H1 (cell line): ENCODE results near the gene LUC7L3. TPM values are rescaled to one million over a fixed set of nuclear protein-coding genes. Genes with fewer than 3 reads are reported as not detected.

Source experiments
- CTBP2 ChIP-seq: IDR thresholded peaks from 2 replicates; pipeline ENCODE4 v1.7.0; 2011; ENCODE audit warnings: borderline replicate concordance, mild to moderate bottlenecking, moderate library complexity, mixed read lengths, low read length; ENCODE audit not compliant: insufficient read depth, insufficient read length
- EZH2 ChIP-seq: fragments of 200-600 bp; sonication (generic); IDR thresholded peaks from 2 replicates; pipeline ENCODE4 v1.7.1; 2012; ENCODE audit warnings: low read depth, mild to moderate bottlenecking, moderate library complexity, low read length, inconsistent platforms; ENCODE audit not compliant: severe bottlenecking
- MAFK ChIP-seq: IDR thresholded peaks from 2 replicates; pipeline ENCODE4 v1.6.1; 2012; ENCODE audit warnings: low read depth, mild to moderate bottlenecking, improper control_type of control experiment, low read length
- NRF1 ChIP-seq: IDR thresholded peaks from 2 replicates; pipeline ENCODE4 v1.6.1; 2011; ENCODE audit warnings: mild to moderate bottlenecking, low read depth, low read length, improper control_type of control experiment
- SIN3A ChIP-seq, 2 experiments: IDR thresholded peaks in 1 of 2; conservative IDR thresholded peaks in 1 of 2; 2 replicates each; pipeline ENCODE4 v1.6.1; 2011 to 2012; ENCODE audit warnings: low read length in 2 of 2, improper control_type of control experiment in 1 of 2, low read depth in 1 of 2, mild to moderate bottlenecking in 1 of 2
- polyA plus RNA-seq, 7 experiments: library from polyadenylated mRNA; depleted of rRNA in 3 of 7; stranded (reverse) in 5 of 7; unstranded in 2 of 7; fragments of >200 nt in 5 of 7; fragments of 200-250 nt in 2 of 7; gene quantifications; 1 replicate in 5 of 7; 2 replicates in 1 of 7; 4 replicates in 1 of 7; pipeline versions ENCODE4 v1.2.1 to v1.2.3, GENCODE V29; 2011 to 2013; ENCODE audit warnings: missing spikeins in 2 of 7, mixed read lengths in 2 of 7
- total RNA-seq: library from RNA; stranded (reverse); fragmentation: NEBNext Ultra II Directional; extraction: Animal tissue kit (Norgen Biotek cat#: 25700); gene quantifications from 2 replicates; pipeline ENCODE4 v1.2.1, GENCODE V29; 2021
- TF ChIP-seq, protein P1 (sequence below): IDR thresholded peaks from 2 replicates; pipeline ENCODE4 v1.6.1; 2011; ENCODE audit warnings: low read length, improper control_type of control experiment

The LUC7L3 gene
- total and polyA plus RNA-seq, 2 of the 8 experiments (the other 6 are each of a cell fraction or from before 2014, with no cell fraction given), result 102 to 126 TPM

DNA sequence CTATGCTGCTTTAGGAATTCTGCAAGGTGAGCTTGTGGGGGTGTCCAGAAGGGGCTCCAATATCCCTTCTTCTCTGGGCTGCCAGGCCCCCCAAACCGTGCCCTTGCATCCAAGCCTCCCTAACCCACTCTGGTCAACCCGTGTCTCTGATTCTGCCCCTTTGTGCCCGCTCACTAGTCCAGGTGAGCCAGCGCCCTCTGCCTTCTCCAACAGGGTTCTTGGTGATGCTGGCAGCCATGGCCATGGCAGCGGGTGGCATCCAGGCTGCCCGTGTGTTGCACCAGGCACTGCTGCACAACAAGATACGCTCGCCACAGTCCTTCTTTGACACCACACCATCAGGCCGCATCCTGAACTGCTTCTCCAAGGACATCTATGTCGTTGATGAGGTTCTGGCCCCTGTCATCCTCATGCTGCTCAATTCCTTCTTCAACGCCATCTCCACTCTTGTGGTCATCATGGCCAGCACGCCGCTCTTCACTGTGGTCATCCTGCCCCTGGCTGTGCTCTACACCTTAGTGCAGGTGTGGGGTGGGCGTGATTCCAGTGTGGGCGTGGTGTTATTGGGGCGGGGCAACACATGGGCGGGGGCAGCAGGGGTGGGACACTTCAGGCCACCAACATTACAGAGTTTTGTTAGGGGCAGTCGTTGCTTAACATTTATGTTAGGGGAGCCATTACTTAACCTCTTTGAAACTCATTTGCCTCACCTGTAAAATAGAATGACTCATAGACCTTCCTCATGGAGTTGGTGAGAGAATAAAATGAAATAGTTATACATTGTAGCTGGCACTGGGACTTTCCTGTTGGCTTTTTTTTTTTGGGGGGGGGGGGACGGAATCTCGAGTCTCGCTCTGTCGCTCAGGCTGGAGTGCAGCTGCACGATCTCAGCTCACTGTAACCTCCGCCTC, 43.1 kb upstream of the LUC7L3 start (continued):
- TF ChIP-seq, protein P1, sequence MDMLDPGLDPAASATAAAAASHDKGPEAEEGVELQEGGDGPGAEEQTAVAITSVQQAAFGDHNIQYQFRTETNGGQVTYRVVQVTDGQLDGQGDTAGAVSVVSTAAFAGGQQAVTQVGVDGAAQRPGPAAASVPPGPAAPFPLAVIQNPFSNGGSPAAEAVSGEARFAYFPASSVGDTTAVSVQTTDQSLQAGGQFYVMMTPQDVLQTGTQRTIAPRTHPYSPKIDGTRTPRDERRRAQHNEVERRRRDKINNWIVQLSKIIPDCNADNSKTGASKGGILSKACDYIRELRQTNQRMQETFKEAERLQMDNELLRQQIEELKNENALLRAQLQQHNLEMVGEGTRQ, result no peak
- TF ChIP-seq NRF1, result no peak
- TF ChIP-seq CTBP2, result no peak
- no peak for TF ChIP-seq SIN3A (conservative IDR thresholded peaks at IDR 0.05 in 1 of 2, IDR thresholded peaks at IDR 0.05 in 1 of 2; ENCODE audit: low read depth in 1 of 2, low read length in 2 of 2)
- no peak for TF ChIP-seq MAFK
- TF ChIP-seq EZH2, result no peak
